ENCODE data around the gene LYPD6.

The LYPD6 gene

GRCh38 chr2:149375801-149376361 is 45.5 kb downstream of the LYPD6 start:
- H3K4me3 ChIP-seq (ENCODE audit: low read depth, low read length) = no peak overlapping the region
- no peak for TF ChIP-seq CTCF (IDR thresholded peaks at IDR 0.05; ENCODE audit: low read depth, low read length, missing control alignments)
- no peak for DNase-seq (ENCODE audit: low read depth)

- no peak for TF ChIP-seq CTCF (IDR thresholded peaks at IDR 0.05; ENCODE audit: low read depth, low read length, missing control alignments)
- H3K4me3 ChIP-seq (ENCODE audit: low read depth, low read length) = no peak overlapping the region
These were observed 49.8 kb downstream of the LYPD6 start for GRCh38 chr2:149380205-149380604.

GRCh38 chr2:149383340-149383739 is 53.0 kb downstream of the LYPD6 start:
- no peak for DNase-seq (ENCODE audit: low read depth)
- TF ChIP-seq CTCF (IDR thresholded peaks at IDR 0.05; ENCODE audit: low read depth, low read length, missing control alignments) = no peak

More at GRCh38 chr2:149380205-149380604, 49.8 kb downstream of the LYPD6 start:
- DNase-seq (ENCODE audit: low read depth) = no peak

GRCh38 chr2:149385350-149385749 is 55.0 kb downstream of the LYPD6 start:
- H3K4me3 ChIP-seq (ENCODE audit: low read depth, low read length) = no peak overlapping the region
- TF ChIP-seq CTCF (IDR thresholded peaks at IDR 0.05; ENCODE audit: low read depth, low read length, missing control alignments) = no peak
- no peak for DNase-seq (ENCODE audit: low read depth)

More at GRCh38 chr2:149383340-149383739, 53.0 kb downstream of the LYPD6 start:
- no peak overlapping the region for H3K4me3 ChIP-seq (ENCODE audit: low read depth, low read length)

GRCh38 chr2:149387411-149387810 is 57.0 kb downstream of the LYPD6 start:
- no peak overlapping the region for H3K4me3 ChIP-seq (ENCODE audit: low read depth, low read length)
- no peak for DNase-seq (ENCODE audit: low read depth)
- no peak for TF ChIP-seq CTCF (IDR thresholded peaks at IDR 0.05; ENCODE audit: low read depth, low read length, missing control alignments)

- no peak overlapping the region for H3K4me3 ChIP-seq (ENCODE audit: low read depth, low read length)
- no peak for DNase-seq (ENCODE audit: low read depth)
- TF ChIP-seq CTCF (IDR thresholded peaks at IDR 0.05; ENCODE audit: low read depth, low read length, missing control alignments) = peak; percentile 20
These were observed 57.9 kb downstream of the LYPD6 start for GRCh38 chr2:149388120-149388816.
